ENCODE measurements around the gene NKX2-8.

DNA sequence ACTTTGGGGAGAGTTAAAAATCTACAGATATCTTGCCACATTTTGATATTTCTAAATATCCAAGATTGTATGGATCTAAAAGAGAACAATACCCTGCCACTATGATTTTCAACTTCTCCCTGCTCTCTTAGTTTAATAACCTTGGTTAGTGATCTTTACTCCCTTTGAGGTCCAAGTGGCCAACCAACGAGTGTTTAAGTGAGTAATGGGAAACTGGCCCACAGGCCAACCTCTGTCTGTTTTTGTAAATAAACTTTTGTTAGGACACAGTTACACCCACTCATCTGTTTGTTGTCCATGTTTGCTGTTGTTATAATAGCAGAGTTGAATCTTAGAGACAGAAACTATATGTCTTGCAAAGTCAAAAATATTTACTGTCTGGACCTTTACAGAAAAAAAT, 31.5 kb downstream of the NKX2-8 start:
- TF ChIP-seq CREB1 (CRISPR knock-in tag; IDR thresholded peaks at IDR 0.05; ENCODE audit: low read depth): no peak
- no peak for TF ChIP-seq CTCF (conservative IDR thresholded peaks at IDR 0.05; ENCODE audit: low read depth in 2 of 2)
- TF ChIP-seq ETS1 (IDR thresholded peaks at IDR 0.05): no peak
- TF ChIP-seq POLR2AphosphoS5 (IDR thresholded peaks at IDR 0.05; ENCODE audit: low read depth): no peak
- TF ChIP-seq EZH2 (IDR thresholded peaks at IDR 0.05; ENCODE audit: low read depth, unreplicated experiment): no peak
- no peak for TF ChIP-seq NANOG (IDR thresholded peaks at IDR 0.05; ENCODE audit: borderline replicate concordance)
- TF ChIP-seq EZH2phosphoT487 (IDR thresholded peaks at IDR 0.05; ENCODE audit: unreplicated experiment): no peak
- no peak for TF ChIP-seq ZNF114 (CRISPR knock-in tag; IDR thresholded peaks at IDR 0.05)
- TF ChIP-seq, protein P1, sequence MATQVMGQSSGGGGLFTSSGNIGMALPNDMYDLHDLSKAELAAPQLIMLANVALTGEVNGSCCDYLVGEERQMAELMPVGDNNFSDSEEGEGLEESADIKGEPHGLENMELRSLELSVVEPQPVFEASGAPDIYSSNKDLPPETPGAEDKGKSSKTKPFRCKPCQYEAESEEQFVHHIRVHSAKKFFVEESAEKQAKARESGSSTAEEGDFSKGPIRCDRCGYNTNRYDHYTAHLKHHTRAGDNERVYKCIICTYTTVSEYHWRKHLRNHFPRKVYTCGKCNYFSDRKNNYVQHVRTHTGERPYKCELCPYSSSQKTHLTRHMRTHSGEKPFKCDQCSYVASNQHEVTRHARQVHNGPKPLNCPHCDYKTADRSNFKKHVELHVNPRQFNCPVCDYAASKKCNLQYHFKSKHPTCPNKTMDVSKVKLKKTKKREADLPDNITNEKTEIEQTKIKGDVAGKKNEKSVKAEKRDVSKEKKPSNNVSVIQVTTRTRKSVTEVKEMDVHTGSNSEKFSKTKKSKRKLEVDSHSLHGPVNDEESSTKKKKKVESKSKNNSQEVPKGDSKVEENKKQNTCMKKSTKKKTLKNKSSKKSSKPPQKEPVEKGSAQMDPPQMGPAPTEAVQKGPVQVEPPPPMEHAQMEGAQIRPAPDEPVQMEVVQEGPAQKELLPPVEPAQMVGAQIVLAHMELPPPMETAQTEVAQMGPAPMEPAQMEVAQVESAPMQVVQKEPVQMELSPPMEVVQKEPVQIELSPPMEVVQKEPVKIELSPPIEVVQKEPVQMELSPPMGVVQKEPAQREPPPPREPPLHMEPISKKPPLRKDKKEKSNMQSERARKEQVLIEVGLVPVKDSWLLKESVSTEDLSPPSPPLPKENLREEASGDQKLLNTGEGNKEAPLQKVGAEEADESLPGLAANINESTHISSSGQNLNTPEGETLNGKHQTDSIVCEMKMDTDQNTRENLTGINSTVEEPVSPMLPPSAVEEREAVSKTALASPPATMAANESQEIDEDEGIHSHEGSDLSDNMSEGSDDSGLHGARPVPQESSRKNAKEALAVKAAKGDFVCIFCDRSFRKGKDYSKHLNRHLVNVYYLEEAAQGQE (IDR thresholded peaks at IDR 0.05; ENCODE audit: unreplicated experiment): no peak
- no peak for TF ChIP-seq STAT1 (IDR thresholded peaks at IDR 0.05; ENCODE audit: unreplicated experiment)
- no peak for TF ChIP-seq JUNB (IDR thresholded peaks at IDR 0.05; ENCODE audit: unreplicated experiment)
